Measurements from ENCODE around the gene CR1. TPM values are rescaled to one million over a fixed set of nuclear protein-coding genes. Genes with fewer than 3 reads are reported as not detected.

CR1 gene
- total RNA-seq, 2 experiments from 2014 or later, result not detected

- Histone ChIP-seq H2AFZ (ENCODE audit: low read length) (no peak overlapping the region), H3K4me2 (ENCODE audit: low read length) (no peak overlapping the region), H3K9me3 (ENCODE audit: low read length) (no peaks in the 10 kb centered on the region), H3K79me2 (ENCODE audit: insufficient read depth, low read depth, low read length) (no peaks in the 10 kb centered on the region), H3K36me3 (ENCODE audit: insufficient read depth, low read length) (no peaks in the 10 kb centered on the region), H3K4me3 (ENCODE audit: low read depth, low read length, poor library complexity, severe bottlenecking) (no peak overlapping the region), H3K4me1 (ENCODE audit: insufficient read depth, low read length, poor library complexity, severe bottlenecking) (peaks cover 12% of the 10 kb centered on the region), H3K27ac (ENCODE audit: low read depth, low read length, poor library complexity, severe bottlenecking) (no peak overlapping the region), H3K9me2 (ENCODE audit: insufficient read depth, low read length) (no peaks in the 10 kb centered on the region), H4K20me1 (ENCODE audit: insufficient read depth, low read length) (no peaks in the 10 kb centered on the region)
- TF ChIP-seq, protein P1, sequence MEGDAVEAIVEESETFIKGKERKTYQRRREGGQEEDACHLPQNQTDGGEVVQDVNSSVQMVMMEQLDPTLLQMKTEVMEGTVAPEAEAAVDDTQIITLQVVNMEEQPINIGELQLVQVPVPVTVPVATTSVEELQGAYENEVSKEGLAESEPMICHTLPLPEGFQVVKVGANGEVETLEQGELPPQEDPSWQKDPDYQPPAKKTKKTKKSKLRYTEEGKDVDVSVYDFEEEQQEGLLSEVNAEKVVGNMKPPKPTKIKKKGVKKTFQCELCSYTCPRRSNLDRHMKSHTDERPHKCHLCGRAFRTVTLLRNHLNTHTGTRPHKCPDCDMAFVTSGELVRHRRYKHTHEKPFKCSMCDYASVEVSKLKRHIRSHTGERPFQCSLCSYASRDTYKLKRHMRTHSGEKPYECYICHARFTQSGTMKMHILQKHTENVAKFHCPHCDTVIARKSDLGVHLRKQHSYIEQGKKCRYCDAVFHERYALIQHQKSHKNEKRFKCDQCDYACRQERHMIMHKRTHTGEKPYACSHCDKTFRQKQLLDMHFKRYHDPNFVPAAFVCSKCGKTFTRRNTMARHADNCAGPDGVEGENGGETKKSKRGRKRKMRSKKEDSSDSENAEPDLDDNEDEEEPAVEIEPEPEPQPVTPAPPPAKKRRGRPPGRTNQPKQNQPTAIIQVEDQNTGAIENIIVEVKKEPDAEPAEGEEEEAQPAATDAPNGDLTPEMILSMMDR (conservative IDR thresholded peaks at IDR 0.05; ENCODE audit: low read length), result no peak
- no peak for TF ChIP-seq EZH2phosphoT487 (IDR thresholded peaks at IDR 0.05; ENCODE audit: borderline replicate concordance, low read depth, low read length)
- ChIA-PET CTCF (ENCODE audit: unreplicated experiment) (no interaction called here), POLR2A (no interaction called here)
- no TSS peak for BruUV-seq (replicated peaks)
- intact Hi-C loops (cut with micrococcal nuclease; ENCODE audit: unreplicated experiment), result no loop called here
- no peak for DNase-seq (ENCODE audit: low spot score)
Measured at GRCh38 chr1:207670997-207671396, 175.0 kb downstream of the CR1 start.

DNA sequence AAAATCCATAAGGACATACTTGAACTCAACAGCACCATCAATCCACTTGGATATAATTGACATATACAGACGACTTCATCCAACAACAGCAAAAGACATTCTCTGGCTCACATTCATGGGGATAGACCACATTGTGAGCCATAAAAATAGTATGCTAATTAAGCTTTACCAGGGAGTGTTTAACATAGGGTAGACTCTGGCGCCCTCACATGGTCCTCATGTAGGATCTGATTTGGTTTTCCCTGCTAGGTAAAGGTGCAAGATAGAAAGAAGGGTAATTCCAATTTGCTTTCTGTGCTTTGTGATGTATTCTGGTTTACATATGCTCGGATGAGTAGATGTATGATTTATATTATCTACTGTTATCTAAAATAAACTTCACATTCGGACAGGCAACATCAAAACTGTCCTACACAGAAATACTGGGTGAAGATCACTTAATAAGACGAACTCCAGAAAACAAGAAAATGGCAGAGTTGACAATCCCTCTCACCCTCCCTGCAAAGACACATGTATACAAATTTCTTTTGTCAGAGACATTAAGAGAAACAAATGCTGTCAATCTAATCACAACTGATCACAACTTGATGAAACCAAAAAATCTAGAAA lies 176.7 kb downstream of the CR1 start:
- BruUV-seq (replicated peaks), result no TSS peak
- no peaks in the 10 kb centered on the region for H3K9me2 ChIP-seq (ENCODE audit: insufficient read depth, low read length)
- no peaks in the 10 kb centered on the region for H3K36me3 ChIP-seq (ENCODE audit: insufficient read depth, low read length)
- H3K4me1 ChIP-seq (ENCODE audit: insufficient read depth, low read length, poor library complexity, severe bottlenecking), result peaks cover 12% of the 10 kb centered on the region
- ChIA-PET CTCF (ENCODE audit: unreplicated experiment) (no interaction called here), POLR2A (no interaction called here)
- H3K9me3 ChIP-seq (ENCODE audit: low read length), result no peaks in the 10 kb centered on the region
- H2AFZ ChIP-seq (ENCODE audit: low read length), result no peak overlapping the region
- no peak overlapping the region for H3K4me3 ChIP-seq (ENCODE audit: low read depth, low read length, poor library complexity, severe bottlenecking)
- no peak overlapping the region for H3K27ac ChIP-seq (ENCODE audit: low read depth, low read length, poor library complexity, severe bottlenecking)
- no peaks in the 10 kb centered on the region for H4K20me1 ChIP-seq (ENCODE audit: insufficient read depth, low read length)
- DNase-seq (ENCODE audit: low spot score), result peak; percentile 31
- H3K4me2 ChIP-seq (ENCODE audit: low read length), result no peak overlapping the region
- intact Hi-C loops (cut with micrococcal nuclease; ENCODE audit: unreplicated experiment), result no loop called here
- H3K79me2 ChIP-seq (ENCODE audit: insufficient read depth, low read depth, low read length), result no peaks in the 10 kb centered on the region
- TF ChIP-seq, protein P1 (conservative IDR thresholded peaks at IDR 0.05; ENCODE audit: low read length), result peak; percentile 78
- no peak for TF ChIP-seq EZH2phosphoT487 (IDR thresholded peaks at IDR 0.05; ENCODE audit: borderline replicate concordance, low read depth, low read length)

GRCh38 chr1:207673399-207673798 lies 177.4 kb downstream of the CR1 start:
- no peaks in the 10 kb centered on the region for H4K20me1 ChIP-seq (ENCODE audit: insufficient read depth, low read length)
- no peak overlapping the region for H3K27ac ChIP-seq (ENCODE audit: low read depth, low read length, poor library complexity, severe bottlenecking)
- ChIA-PET CTCF (ENCODE audit: unreplicated experiment) (no interaction called here), POLR2A (no interaction called here)
- no TSS peak for BruUV-seq (replicated peaks)
- DNase-seq (ENCODE audit: low spot score), result no peak
- no peak for TF ChIP-seq EZH2phosphoT487 (IDR thresholded peaks at IDR 0.05; ENCODE audit: borderline replicate concordance, low read depth, low read length)
- TF ChIP-seq, protein P1 (conservative IDR thresholded peaks at IDR 0.05; ENCODE audit: low read length), result no peak
- no peak overlapping the region for H3K4me2 ChIP-seq (ENCODE audit: low read length)
- peaks cover 12% of the 10 kb centered on the region for H3K4me1 ChIP-seq (ENCODE audit: insufficient read depth, low read length, poor library complexity, severe bottlenecking)
- intact Hi-C loops (cut with micrococcal nuclease; ENCODE audit: unreplicated experiment), result no loop called here
- H3K4me3 ChIP-seq (ENCODE audit: low read depth, low read length, poor library complexity, severe bottlenecking), result no peak overlapping the region
- no peaks in the 10 kb centered on the region for H3K9me3 ChIP-seq (ENCODE audit: low read length)
- H2AFZ ChIP-seq (ENCODE audit: low read length), result no peak overlapping the region
- no peaks in the 10 kb centered on the region for H3K79me2 ChIP-seq (ENCODE audit: insufficient read depth, low read depth, low read length)
- H3K9me2 ChIP-seq (ENCODE audit: insufficient read depth, low read length), result no peaks in the 10 kb centered on the region
- no peaks in the 10 kb centered on the region for H3K36me3 ChIP-seq (ENCODE audit: insufficient read depth, low read length)

All from OCI-LY7 (cell line).